GM21447 (cell line): ENCODE data around the gene TMTC3.
A peak's percentile ranks its signal among the peaks of the same experiment; 100 is the strongest.
"Not testable (repeated sequence)": the region's sequence is repeated elsewhere in the genome, so short reads cannot be mapped to it uniquely, and the experiment has no call there.

Experiments used
- ATAC-seq: cut with Tn5 transposase; IDR thresholded peaks from one replicate; pipeline ENCODE4 v1.9.1; 2021; ENCODE audit not compliant: unreplicated experiment

The TMTC3 gene

GRCh38 chr12:88141774-88142609 lies at the start of gene TMTC3, which contains the start of gene CEP290:
TSS of gene TMTC3 (plus strand) at chr12:88142307. CDS start at chr12:88148316, 6,009 bp downstream.
TSS of gene CEP290 (minus strand) at chr12:88142088. CDS start at chr12:88141307, 781 bp downstream.
- peak; percentile 95 for ATAC-seq

GRCh38 chr12:88092771-88093170 lies 49.3 kb upstream of the TMTC3 start:
- no peak for ATAC-seq

DNA sequence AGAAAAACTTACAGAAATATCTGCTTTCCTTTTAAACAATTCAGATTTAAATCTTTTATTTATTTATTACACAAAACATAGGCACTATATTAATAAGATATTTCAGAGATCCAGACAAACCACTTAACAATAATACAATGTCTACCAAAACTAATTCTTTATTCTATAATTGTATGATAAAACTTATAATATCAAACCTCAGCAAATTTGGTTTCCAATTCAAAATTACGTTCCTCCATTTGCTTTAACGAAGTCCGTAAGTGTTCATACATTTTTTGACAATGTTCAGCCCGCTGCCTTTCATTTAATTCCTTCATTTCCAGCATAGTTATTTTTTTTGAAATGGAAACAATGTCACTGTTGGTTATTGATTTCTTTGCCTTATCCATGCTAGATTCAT lies 48.5 kb upstream of the TMTC3 start:
- ATAC-seq, result no peak

- ATAC-seq, result no peak
Measured at GRCh38 chr12:88108021-88108420, 34.1 kb upstream of the TMTC3 start.

GRCh38 chr12:88111074-88111652 lies 30.9 kb upstream of the TMTC3 start:
- no peak for ATAC-seq

DNA sequence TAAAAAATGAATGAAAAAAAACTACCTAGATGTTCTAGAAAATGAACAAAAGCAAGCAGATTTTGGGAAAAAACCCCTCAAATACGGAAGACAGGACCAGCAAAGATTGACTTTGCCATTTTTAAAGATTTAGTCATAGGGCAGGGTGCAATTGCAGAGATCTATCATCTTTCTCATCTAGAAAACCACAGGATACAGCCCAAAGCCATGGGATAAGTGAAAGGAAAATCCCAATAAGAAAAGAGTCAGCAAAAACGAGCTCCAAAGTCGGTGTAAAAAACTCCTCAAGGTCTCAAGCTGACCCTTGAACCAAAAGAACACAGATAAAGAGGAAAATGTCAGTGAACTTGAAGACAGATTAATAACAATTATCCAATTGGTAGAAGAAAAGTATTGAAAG lies 28.2 kb upstream of the TMTC3 start:
- ATAC-seq, result no peak

- ATAC-seq, result peak; percentile 66
Measured at GRCh38 chr12:88122666-88123065, 19.4 kb upstream of the TMTC3 start.

- no peak for ATAC-seq
Measured at GRCh38 chr12:88127099-88127498, 15.0 kb upstream of the TMTC3 start.

DNA sequence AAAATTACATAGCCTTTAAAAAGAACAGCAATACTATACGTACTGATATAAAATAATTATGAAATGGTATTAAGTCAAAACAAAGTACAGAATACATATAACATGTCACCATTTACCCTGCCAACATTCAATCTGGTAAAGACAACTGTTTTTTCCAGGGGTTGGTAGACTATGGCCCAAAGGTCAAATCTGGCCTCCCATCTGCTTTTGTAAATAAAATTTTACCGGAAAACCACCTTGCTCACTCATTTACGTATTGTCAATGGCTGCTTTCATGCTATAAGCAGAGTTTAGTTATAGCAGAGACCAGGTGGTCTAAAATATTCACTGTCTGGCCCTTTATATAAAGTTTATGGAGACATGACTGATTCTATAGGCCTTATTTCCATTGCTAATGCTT lies 14.3 kb upstream of the TMTC3 start:
- no peak for ATAC-seq

- ATAC-seq, result no peak
Measured at GRCh38 chr12:88132392-88132791, 9.7 kb upstream of the TMTC3 start.

DNA sequence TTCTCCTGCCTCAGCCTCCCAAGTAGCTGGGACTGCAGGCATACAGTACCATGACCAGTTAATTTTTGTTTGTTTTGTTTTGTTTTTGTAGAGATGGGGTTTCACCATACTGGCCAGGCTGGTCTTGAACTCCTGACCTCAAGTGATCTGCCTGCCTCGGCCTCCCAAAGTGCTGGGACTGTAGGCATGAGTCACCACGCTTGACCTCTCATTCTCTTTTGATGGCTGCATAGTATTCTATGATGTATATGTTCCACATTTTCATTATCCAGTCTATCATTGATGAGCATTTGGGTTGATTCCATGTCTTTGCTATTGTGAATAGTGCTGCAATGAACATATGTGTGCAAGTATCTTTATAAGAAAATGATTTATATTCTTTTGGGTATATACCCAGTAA lies 8.9 kb upstream of the TMTC3 start:
- not testable (repeated sequence) for ATAC-seq

GRCh38 chr12:88139711-88140110 lies 2.4 kb upstream of the TMTC3 start:
- not testable (repeated sequence) for ATAC-seq

DNA sequence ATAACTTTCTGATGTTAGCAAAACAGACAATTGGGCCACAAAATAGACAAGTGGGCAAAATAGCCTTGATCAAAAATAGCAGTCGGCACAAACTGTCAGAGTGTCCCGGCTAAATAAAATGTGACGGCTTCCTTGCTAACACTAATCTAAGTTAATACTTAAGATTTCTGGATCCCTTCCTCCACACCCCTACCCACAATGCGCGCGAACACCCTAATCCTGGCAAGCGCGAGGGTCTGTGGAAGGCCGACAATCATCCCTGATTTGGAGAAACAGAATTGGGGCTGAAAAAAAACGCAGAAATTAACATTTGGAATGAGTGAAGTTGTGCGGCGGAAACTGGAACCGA lies 708 bp upstream of the TMTC3 start:
- no peak for ATAC-seq

GRCh38 chr12:88142610-88142991 lies 494 bp downstream of the TMTC3 start:
- peak; percentile 4 for ATAC-seq

DNA sequence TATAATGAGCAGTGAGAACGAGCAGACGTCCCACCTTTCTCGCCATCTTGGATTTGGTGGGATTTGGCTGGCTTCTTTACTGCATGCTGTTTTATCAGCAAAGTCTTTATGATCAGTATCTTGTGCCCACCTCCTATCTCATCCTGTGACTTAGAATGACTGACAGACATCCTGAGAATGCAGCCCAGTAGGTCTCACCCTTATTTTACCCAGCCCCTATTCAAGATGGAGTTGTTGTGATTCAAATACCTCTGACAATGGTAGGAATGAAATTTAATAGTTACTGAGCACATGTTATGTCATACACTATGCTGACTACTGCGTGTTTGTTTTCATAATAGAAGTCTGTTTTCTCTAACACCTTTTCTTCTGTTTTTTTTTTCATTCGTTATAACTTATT lies 1.9 kb downstream of the TMTC3 start:
- no peak for ATAC-seq

DNA sequence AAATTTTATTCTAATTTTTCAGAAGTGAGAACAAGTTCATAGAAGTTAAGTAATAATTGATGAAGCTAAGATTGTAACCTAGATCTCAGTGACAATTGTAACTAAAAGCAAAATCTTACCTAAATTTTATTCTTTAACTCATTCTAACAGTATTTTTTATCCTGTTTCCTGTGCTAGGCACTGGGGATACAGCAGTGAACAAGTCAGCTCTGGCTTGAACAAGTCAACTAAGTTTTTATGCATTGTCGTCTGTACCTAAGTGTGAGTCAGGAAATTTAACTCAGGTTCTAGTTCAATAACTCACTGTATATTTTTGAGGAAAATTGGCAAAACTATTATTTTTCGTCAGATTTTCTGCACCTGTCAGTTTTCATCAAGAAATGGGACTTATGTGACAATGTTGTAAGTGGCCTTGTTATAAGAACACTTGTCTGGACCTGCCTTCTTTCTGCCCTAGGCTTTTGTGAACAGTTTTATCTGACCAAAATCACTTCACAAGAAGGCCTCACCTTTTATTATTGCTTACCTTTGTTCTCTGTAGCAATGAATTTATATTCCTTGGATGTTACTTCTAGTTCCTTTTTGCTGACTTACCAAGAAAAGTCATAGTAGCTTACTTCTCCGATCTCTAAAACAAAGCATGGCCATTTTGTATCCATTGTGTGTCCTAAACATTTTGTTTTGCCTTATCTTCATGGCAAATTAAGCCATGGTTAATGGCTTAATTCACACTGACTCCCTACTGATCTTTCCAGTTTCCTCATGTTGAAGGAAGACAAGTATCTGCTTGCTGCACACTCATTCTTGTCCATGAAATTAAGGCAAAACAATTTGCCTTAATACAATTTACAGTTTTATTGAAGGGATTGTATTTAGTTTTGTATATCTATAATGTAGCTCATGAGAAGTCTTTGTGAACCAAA lies 2.7 kb downstream of the TMTC3 start:
- ATAC-seq, result no peak

DNA sequence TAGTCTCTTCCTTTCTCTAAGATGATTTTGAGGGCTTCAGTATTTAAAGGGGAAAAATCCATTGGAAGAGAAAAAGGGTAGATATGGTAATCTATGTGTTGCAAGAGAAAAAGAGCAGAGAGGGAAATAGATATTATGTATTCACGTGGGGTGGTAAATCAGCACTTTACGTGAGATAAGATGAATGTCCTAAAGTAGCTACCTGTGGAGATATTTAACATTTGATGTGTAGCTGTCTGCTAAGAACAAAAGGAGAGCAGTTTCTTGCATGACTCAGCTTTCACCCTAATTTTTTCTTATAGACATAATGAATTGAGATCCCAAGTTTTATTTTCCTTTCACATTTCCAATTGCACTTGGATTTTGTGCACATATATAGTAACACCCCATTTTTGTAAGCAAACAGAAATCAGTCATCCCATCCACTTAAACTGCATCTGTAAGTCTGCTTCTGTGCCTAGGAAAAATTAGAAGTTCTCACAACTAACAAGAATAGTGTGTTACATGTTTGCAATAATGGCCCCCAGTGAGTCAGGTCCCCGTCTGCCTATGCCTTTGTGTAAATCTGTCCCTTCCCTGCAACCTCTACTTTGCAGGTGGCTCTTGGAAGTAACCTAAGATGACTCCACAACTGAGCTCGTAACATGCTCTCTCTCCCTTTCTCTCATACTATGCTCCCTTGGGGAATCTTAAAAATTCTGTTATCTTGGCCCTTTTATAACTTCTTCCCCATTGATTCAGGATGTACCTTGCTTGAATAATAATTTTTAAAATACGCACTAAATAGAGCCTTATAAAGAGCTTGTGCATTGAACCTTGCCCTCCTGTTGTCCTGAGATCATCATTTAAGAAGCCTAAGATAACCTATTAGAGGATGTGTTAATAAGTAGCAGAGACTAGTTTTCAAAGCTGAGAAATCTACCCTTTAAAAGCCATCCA lies 3.7 kb downstream of the TMTC3 start:
- ATAC-seq, result no peak

DNA sequence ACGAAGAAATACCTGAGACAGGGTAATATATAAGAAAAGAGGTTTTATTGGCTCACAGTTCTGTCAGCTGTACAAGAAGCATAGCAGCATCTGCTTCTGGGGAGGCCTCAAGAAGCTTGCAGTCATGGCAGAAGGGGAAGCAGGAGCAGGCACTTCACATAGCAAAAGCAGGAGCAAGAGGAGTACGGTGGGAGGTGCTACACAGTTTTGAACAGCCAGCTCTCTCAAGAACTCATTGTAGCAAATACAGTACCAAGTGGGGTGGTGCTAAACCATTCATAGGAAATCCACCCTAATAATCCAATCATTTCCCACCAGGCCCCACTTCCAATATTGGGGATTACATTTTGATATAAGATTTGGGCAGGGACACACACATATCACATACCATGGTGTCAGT lies 8.0 kb downstream of the TMTC3 start:
- no peak for ATAC-seq

DNA sequence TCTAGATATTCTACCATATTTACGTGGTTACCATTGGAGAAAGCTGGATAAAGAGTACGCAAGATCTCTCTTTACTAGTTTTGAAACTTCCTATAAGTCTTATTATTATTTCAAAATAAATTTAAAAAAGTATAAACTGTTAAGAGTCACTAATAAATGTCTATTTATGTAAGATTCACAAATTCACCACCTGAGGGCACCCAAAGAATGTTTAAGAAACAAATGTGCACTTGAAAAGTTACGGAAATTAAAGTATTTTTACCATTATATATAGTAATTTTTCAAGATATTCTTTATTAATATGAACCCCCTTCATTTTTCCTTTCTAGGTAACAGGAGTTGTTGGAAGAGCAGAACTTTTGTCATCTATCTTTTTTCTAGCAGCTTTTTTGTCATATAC lies 11.9 kb downstream of the TMTC3 start:
- no peak for ATAC-seq

GRCh38 chr12:88156075-88156654 lies 14.1 kb downstream of the TMTC3 start:
- ATAC-seq, result no peak
